ENCODE data around the gene KLHL6. TPM values are rescaled to one million over a fixed set of nuclear protein-coding genes. Genes with fewer than 3 reads are reported as not detected.

KLHL6 gene
- total and polyA plus RNA-seq, 2 of the 8 experiments (the other 6 are each of a cell fraction or from before 2014, with no cell fraction given), result 0.05 TPM; not detected in 1

DNA sequence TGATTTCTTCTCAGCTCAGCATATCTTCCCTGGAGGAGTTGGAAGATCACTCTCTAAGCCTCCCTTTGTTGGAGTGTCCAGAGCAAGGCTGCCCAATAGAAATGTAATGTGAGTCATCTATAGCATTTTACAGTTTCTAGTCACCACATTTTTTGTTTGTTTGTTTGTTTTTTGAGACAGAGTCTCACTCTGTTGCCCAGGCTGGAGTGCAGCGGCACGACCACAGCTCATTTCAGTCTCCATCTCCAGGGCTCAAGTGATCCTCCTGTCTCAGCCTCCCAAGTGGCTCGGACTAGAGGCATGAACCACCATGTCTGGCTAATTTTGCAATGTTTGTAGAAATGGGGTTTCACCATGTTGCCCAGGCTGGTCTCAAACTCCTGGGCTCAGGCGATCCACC lies 21.3 kb downstream of the KLHL6 start:
- CTCF ChIA-PET (ENCODE audit: partially characterized antibody), result no interaction called here

More for the DNA sequence above, 21.3 kb downstream of the KLHL6 start:
- H2BK15ac ChIP-seq (ENCODE audit: low read length), result no peak overlapping the region
- no peak overlapping the region for H3K14ac ChIP-seq (ENCODE audit: insufficient read length)
- H3K23me2 ChIP-seq (ENCODE audit: low read depth, low read length), result peaks cover 2% of the 10 kb centered on the region; the same call in 1 of the 2 replicates
- no peaks in the 10 kb centered on the region for H3K9me3 ChIP-seq (ENCODE audit: insufficient read depth in 2 of 2, low read depth in 1 of 2, low read length in 1 of 2)
- WGBS, 2 experiments (ENCODE audit: extremely low coverage in 1 of 2, insufficient coverage in 1 of 2, insufficient read length in 1 of 2, insufficient replicate concordance in 2 of 2, low coverage in 1 of 2, low lambda C conversion rate in 2 of 2, missing lambda C conversion rate in 1 of 2), result 91% methylated on average over 4 of the region's 4 CpGs; no CpG with 5 or more reads in 1 of the 2 experiments
- H3K4me3 ChIP-seq (ENCODE audit: extremely low read depth in 1 of 4, insufficient read depth in 2 of 4, low read depth in 3 of 4, low read length in 4 of 4), result peak overlapping the region in 1 of 4 experiments; percentile 43; a peak in 1 of 8 replicates
- no peak overlapping the region for H2AK5ac ChIP-seq (ENCODE audit: low read depth, low read length)
- H3K23ac ChIP-seq (ENCODE audit: insufficient read length), result no peak overlapping the region
- 0 out of 2 replicates have a peak overlapping the region, but pooled peaks have one; percentile 14 for H2BK12ac ChIP-seq (ENCODE audit: low read depth, low read length)
- H3K79me1 ChIP-seq (ENCODE audit: low read depth, low read length), result no peaks in the 10 kb centered on the region
- H2AFZ ChIP-seq (ENCODE audit: low read length), result no peak overlapping the region
- H2BK5ac ChIP-seq (ENCODE audit: low read depth, low read length), result no peak overlapping the region
- H4K91ac ChIP-seq (replicated peaks; ENCODE audit: insufficient read length, low read length), result no peak overlapping the region
- no peak overlapping the region for H2BK120ac ChIP-seq (replicated peaks; ENCODE audit: low read depth, low read length)
- TF ChIP-seq TAF1 (IDR thresholded peaks at IDR 0.05; ENCODE audit: low read depth, low read length) (no peak), SP4 (IDR thresholded peaks at IDR 0.05; ENCODE audit: low read length) (no peak), CBX5 (IDR thresholded peaks at IDR 0.05; ENCODE audit: low read depth, low read length) (no peak), RXRA (IDR thresholded peaks at IDR 0.05; ENCODE audit: insufficient read depth, low read depth, low read length) (no peak), SAP30 (IDR thresholded peaks at IDR 0.05; ENCODE audit: insufficient read depth, insufficient replicate concordance, low read length) (no peak), SIRT6 (IDR thresholded peaks at IDR 0.05; ENCODE audit: low read length) (no peak), CBX8 (IDR thresholded peaks at IDR 0.05; ENCODE audit: borderline replicate concordance, low read depth, low read length) (no peak)
- no peak overlapping the region for H3K27ac ChIP-seq (ENCODE audit: low read depth, low read length)
- H3K4me2 ChIP-seq (ENCODE audit: insufficient read depth in 1 of 2, low read depth in 2 of 2, low read length in 2 of 2), result no peak overlapping the region; a peak in 1 of 4 replicates
- H3K9ac ChIP-seq (replicated peaks in 1 of 4; ENCODE audit: extremely low read depth in 1 of 4, low read depth in 3 of 4, low read length in 3 of 4), result no peak overlapping the region
- POLR2A ChIA-PET (ENCODE audit: partially characterized antibody), result interaction anchor here (0.6 to 1.8 kb wide), 2 partner anchors 11 to 101 kb away, joined by 3 to 5 read pairs; partner anchors contain the start of gene KLHL24
- DNase-seq (ENCODE audit: low read depth in 1 of 2, low spot score in 2 of 2) (no peak), FAIRE-seq (no peak)
- H4K20me1 ChIP-seq (replicated peaks in 1 of 2; ENCODE audit: control insufficient read depth in 1 of 2, insufficient read depth in 2 of 2, low read length in 2 of 2), result no peaks in the 10 kb centered on the region
- peaks cover 0 to 2% (median 0%) of the 10 kb centered on the region in 4 experiments; a peak in 1 of 7 replicates for H3K27me3 ChIP-seq (replicated peaks in 1 of 4; ENCODE audit: control insufficient read depth in 3 of 4, extremely low read depth in 1 of 4, insufficient read depth in 3 of 4, low read length in 3 of 4)
- no peak overlapping the region for H3K56ac ChIP-seq (replicated peaks; ENCODE audit: insufficient read length, low read depth, low read length)
- no peak overlapping the region for H3K4ac ChIP-seq (replicated peaks; ENCODE audit: insufficient read length, low read depth, low read length)
- no peak overlapping the region for H4K5ac ChIP-seq (ENCODE audit: insufficient read length, low read depth, low read length)
- H3K18ac ChIP-seq (ENCODE audit: extremely low read depth, low read length), result no peak overlapping the region
- 0 out of 2 replicates have a peak overlapping the region, but pooled peaks have one; percentile 21 for H2BK20ac ChIP-seq (ENCODE audit: low read length)
- H4K8ac ChIP-seq (ENCODE audit: extremely low read depth, insufficient read depth, low read length), result no peak overlapping the region
- no peaks in the 10 kb centered on the region for H3K79me2 ChIP-seq (ENCODE audit: control insufficient read depth in 1 of 2, insufficient read depth in 2 of 2, low read length in 2 of 2)
- no peaks in the 10 kb centered on the region for H3K36me3 ChIP-seq (ENCODE audit: control insufficient read depth in 2 of 4, insufficient read depth in 4 of 4, low read length in 3 of 4)
- H3K4me1 ChIP-seq (replicated peaks in 1 of 4; ENCODE audit: control insufficient read depth in 3 of 4, insufficient read depth in 4 of 4, low read length in 3 of 4), result peaks cover 0 to 10% (median 2%) of the 10 kb centered on the region in 4 experiments; a peak in 4 of 7 replicates
